Measurements from ENCODE around the gene ASB3. TPM values are rescaled to one million over a fixed set of nuclear protein-coding genes. Genes with fewer than 3 reads are reported as not detected.

The ASB3 gene
- total and polyA plus RNA-seq, 9 of the 15 experiments (the other 6 are each of a cell fraction or from before 2014, with no cell fraction given), result 13.6 to 35.3 (median 18.7) TPM

GRCh38 chr2:53767405-53768241 lies 19.1 kb downstream of the ASB3 start, which contains the start of gene CHAC2 (continued):
- no peak for TF ChIP-seq FOXK1 (CRISPR knock-in tag; IDR thresholded peaks at IDR 0.05; ENCODE audit: borderline replicate concordance)
- no peak for TF ChIP-seq RBM17 (IDR thresholded peaks at IDR 0.05; ENCODE audit: borderline replicate concordance, low read depth, low read length)
- no peak for TF ChIP-seq ILK (tag; IDR thresholded peaks at IDR 0.05; ENCODE audit: borderline replicate concordance, low read depth)
- no peak for TF ChIP-seq NELFE (IDR thresholded peaks at IDR 0.05; ENCODE audit: insufficient read depth, insufficient read length)
- no peak for TF ChIP-seq HNRNPH1 (optimal IDR thresholded peaks at IDR 0.05; ENCODE audit: low read depth, low read length)
- peak; percentile 49 for TF ChIP-seq SAP30 (IDR thresholded peaks at IDR 0.05; ENCODE audit: borderline replicate concordance, insufficient read depth, low read depth, low read length, poor library complexity, severe bottlenecking)
- TF ChIP-seq MYC (IDR thresholded peaks at IDR 0.05; ENCODE audit: low read depth, low read length), result no peak
- no peak for TF ChIP-seq MYC (CRISPR knock-in tag; IDR thresholded peaks at IDR 0.05; ENCODE audit: borderline replicate concordance, low read depth)
- no peak for TF ChIP-seq PURB (CRISPR knock-in tag; IDR thresholded peaks at IDR 0.05; ENCODE audit: low read depth)
- no peak for TF ChIP-seq PHB2 (IDR thresholded peaks at IDR 0.05; ENCODE audit: low read depth)
- no peak for TF ChIP-seq ARHGAP35 (IDR thresholded peaks at IDR 0.05; ENCODE audit: partially characterized antibody)
- no peak for TF ChIP-seq PCBP1 (IDR thresholded peaks at IDR 0.05; ENCODE audit: low read depth, low read length, poor library complexity, severe bottlenecking)
- TF ChIP-seq ZNF668 (CRISPR knock-in tag; IDR thresholded peaks at IDR 0.05), result no peak
- TF ChIP-seq MBD1 (CRISPR knock-in tag; IDR thresholded peaks at IDR 0.05), result no peak
- no peak for TF ChIP-seq NCOA2 (IDR thresholded peaks at IDR 0.05; ENCODE audit: partially characterized antibody in 2 of 2)
- TF ChIP-seq NR4A1 (CRISPR knock-in tag; IDR thresholded peaks at IDR 0.05), result no peak
- TF ChIP-seq NR4A1 (tag; IDR thresholded peaks at IDR 0.05), result no peak
- TF ChIP-seq IRF1 (CRISPR knock-in tag; IDR thresholded peaks at IDR 0.05; ENCODE audit: borderline replicate concordance), result no peak
- TF ChIP-seq ZNF644 (tag; IDR thresholded peaks at IDR 0.05; ENCODE audit: low read depth), result no peak
- peak; percentile 24 for TF ChIP-seq ETS1 (conservative IDR thresholded peaks at IDR 0.05; ENCODE audit: control insufficient read depth, low read depth, low read length)
- TF ChIP-seq DIDO1 (tag; IDR thresholded peaks at IDR 0.05; ENCODE audit: low read depth), result no peak; the same call in 1 of the 2 replicates
- TF ChIP-seq IRF2 (CRISPR knock-in tag; IDR thresholded peaks at IDR 0.05), result no peak
- TF ChIP-seq POLR3G (IDR thresholded peaks at IDR 0.05; ENCODE audit: extremely low read depth, insufficient read length, insufficient replicate concordance), result no peak
- TF ChIP-seq KLF6 (CRISPR knock-in tag; IDR thresholded peaks at IDR 0.05; ENCODE audit: borderline replicate concordance), result no peak
- TF ChIP-seq TARDBP (IDR thresholded peaks at IDR 0.05), result no peak
